Colonic mucosa (tissue), 4 donors: Measurements from ENCODE around the gene KRT83. TPM values are rescaled to one million over a fixed set of nuclear protein-coding genes. Genes with fewer than 3 reads are reported as not detected.
"Not testable (repeated sequence)": the region's sequence is repeated elsewhere in the genome, so short reads cannot be mapped to it uniquely, and the experiment has no call there.

Experiments used
- DNase-seq: peaks from one replicate; pipeline ENCODE4 v3.0.0-alpha.2; 2020
- H3K27ac ChIP-seq: fragments of 200-600 bp; one replicate; pipeline ENCODE4 v1.8.0; 2021
- H3K27me3 ChIP-seq: fragments of 200-600 bp; one replicate; pipeline ENCODE4 v1.8.0; 2021
- H3K36me3 ChIP-seq: fragments of 200-600 bp; one replicate; pipeline ENCODE4 v1.8.0; 2021
- H3K4me1 ChIP-seq: fragments of 200-600 bp; one replicate; pipeline ENCODE4 v1.8.0; 2021; ENCODE audit warnings: mild to moderate bottlenecking
- H3K4me3 ChIP-seq: fragments of 200-600 bp; one replicate; pipeline ENCODE4 v1.8.0; 2021
- H3K9ac ChIP-seq, 2 donors: one replicate each; pipeline ENCODE4 v1.7.0; 2013; ENCODE audit warnings: control low read depth in 2 of 2, low read depth in 2 of 2, low read length in 2 of 2
- H3K9me3 ChIP-seq: fragments of 200-600 bp; one replicate; pipeline ENCODE4 v1.8.0; 2021
- CTCF ChIP-seq: fragments of 200-600 bp; IDR thresholded peaks from one replicate; pipeline ENCODE4 v1.8.0; 2022; ENCODE audit warnings: antibody characterized with exemption, mild to moderate bottlenecking
- intact Hi-C: fragments of 100-400 bp; cut with DNase I; formaldehyde crosslinking; loops from one replicate; pipeline ENCODE4 v1.14.1; 2022
- total RNA-seq, 2 donors: library from RNA; stranded (reverse); fragmentation: NEBNext Ultra II Directional in 1 of 2; extraction: Animal tissue kit (Norgen Biotek cat#: 25700) in 1 of 2; gene quantifications; one replicate each; pipeline ENCODE4 v1.2.1, GENCODE V29; 2021
- donor health status: healthy.
- donor health status: DM: no; HTN: no; CAD: no.
- donor health status: DM: no; HTN: no; CAD: no.

Gene KRT83
- total RNA-seq, 2 donors from 2014 or later, result not detected

GRCh38 chr12:52310622-52311284 lies 10.4 kb downstream of the KRT83 start:
- DNase-seq, result no peak
- Histone ChIP-seq H3K27ac (no peak overlapping the region), H3K9ac (no peak overlapping the region)

DNA sequence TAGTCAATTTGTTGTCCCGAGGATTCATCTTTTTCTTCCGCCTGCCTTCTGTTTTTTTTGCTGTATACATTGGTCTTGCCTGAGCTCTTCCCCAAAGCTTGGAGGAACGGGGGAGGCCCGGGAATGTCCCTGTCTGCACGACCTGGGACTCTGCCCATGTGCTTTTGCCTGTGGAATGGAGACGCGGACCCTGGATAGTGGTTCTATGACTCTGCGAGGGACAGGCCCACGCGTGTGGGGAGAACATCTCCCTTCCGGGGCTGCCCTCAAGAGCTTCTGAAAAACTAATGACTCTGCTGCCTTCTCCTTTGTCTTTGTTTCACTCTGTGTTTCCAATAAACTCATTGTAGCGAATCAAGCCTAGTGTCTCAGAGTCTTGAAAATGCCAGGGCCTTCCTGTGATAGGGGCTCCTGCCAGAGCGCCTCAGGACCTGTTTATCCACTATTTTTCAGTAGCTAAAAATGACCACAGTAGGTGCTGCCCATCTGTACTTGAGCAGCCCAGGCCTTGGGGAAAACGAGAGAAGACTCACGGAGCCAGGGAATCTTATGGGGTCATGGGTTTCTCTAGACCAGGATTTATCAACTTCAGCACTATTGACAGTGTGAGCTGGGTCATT lies 12.3 kb downstream of the KRT83 start:
- TF ChIP-seq CTCF, result no peak
- Histone ChIP-seq H3K4me1 (no peaks in the 10 kb centered on the region), H3K27me3 (peaks cover 15% of the 10 kb centered on the region), H3K4me3 (no peak overlapping the region), H3K27ac (no peak overlapping the region), H3K36me3 (no peaks in the 10 kb centered on the region), H3K9ac (peak overlapping the region in 1 of 2 donors; percentile 33), H3K9me3 (no peaks in the 10 kb centered on the region)
- intact Hi-C loops, result no loop called here
- DNase-seq, result no peak

More at GRCh38 chr12:52310622-52311284, 10.4 kb downstream of the KRT83 start:
- TF ChIP-seq CTCF, result no peak
- Histone ChIP-seq H3K4me1 (no peaks in the 10 kb centered on the region), H3K4me3 (no peak overlapping the region), H3K27me3 (peaks cover 15% of the 10 kb centered on the region), H3K36me3 (no peaks in the 10 kb centered on the region), H3K9me3 (no peaks in the 10 kb centered on the region)
- intact Hi-C loops, result no loop called here

- Histone ChIP-seq H3K9me3 (no peaks in the 10 kb centered on the region), H3K9ac (no peak overlapping the region), H3K4me3 (peak overlapping the region; percentile 29), H3K27me3 (peaks cover 15% of the 10 kb centered on the region), H3K36me3 (no peaks in the 10 kb centered on the region), H3K4me1 (no peaks in the 10 kb centered on the region), H3K27ac (no peak overlapping the region)
- intact Hi-C loops, result no loop called here
- DNase-seq, result peak; percentile 45
- TF ChIP-seq CTCF, result peak; percentile 9
These were observed 13.1 kb downstream of the KRT83 start for GRCh38 chr12:52307836-52308805.

GRCh38 chr12:52306731-52307130 lies 14.5 kb downstream of the KRT83 start:
- Histone ChIP-seq H3K9ac (no peak overlapping the region), H3K27ac (no peak overlapping the region), H3K4me3 (no peak overlapping the region), H3K36me3 (no peaks in the 10 kb centered on the region), H3K9me3 (no peaks in the 10 kb centered on the region), H3K27me3 (peaks cover 15% of the 10 kb centered on the region), H3K4me1 (no peaks in the 10 kb centered on the region)
- TF ChIP-seq CTCF, result no peak
- no peak for DNase-seq
- intact Hi-C loops, result no loop called here

DNA sequence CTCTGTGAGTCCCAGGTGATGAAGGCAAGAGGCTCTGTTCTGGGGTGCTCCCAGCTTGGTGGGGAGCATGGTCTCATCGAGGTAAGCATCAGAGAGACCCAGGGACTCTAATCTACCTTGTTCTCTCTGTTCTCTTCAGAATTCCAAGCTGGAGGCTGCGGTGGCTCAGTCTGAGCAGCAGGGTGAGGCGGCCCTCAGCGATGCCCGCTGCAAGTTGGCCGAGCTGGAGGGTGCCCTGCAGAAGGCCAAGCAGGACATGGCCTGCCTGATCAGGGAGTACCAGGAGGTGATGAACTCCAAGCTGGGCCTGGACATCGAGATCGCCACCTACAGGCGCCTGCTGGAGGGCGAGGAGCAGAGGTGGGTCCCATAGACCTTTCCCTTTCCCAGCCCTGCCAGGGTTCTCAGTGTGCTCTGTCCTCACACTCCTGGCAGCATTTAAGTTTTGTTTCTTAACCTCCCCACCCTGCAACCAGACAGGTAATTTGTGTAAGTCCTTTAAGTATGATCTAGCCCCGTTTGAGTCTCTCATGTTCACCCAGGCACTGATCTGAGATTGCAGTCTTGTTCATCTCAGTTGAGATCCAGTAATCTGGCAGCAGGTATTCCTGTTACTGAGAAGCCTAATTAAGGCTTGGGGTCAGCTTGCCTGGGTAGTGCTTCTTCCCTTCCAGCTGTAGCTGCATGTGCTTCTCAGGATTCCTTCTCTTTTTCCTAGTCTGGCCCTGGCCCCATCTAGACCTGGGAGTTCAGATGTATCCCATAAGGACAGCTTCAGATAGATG lies 15.1 kb downstream of the KRT83 start:
- no peak for TF ChIP-seq CTCF
- H3K27me3 ChIP-seq, result peaks cover 15% of the 10 kb centered on the region

DNA sequence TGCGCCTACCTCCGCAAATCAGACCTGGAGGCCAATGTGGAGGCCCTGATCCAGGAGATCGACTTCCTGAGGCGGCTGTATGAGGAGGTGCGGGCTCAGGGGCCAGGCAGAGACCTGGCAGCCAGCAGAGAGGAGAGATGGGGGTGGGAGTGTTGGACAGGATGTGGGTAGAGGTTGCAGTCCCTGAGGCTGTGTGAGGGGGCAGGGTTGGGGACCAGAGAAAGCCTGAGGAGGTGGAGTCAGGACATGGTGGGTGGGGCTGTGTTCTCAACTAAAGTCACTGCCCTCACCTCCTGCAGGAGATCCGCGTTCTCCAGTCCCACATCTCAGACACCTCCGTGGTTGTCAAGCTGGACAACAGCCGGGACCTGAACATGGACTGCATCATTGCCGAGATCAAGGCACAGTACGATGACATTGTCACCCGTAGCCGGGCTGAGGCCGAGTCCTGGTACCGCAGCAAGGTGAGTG lies 16.2 kb downstream of the KRT83 start:
- H3K36me3 ChIP-seq, H3K27ac ChIP-seq, intact Hi-C loops, H3K4me1 ChIP-seq, H3K4me3 ChIP-seq, H3K9me3 ChIP-seq, H3K9ac ChIP-seq, DNase-seq: not testable (repeated sequence)
- peaks cover 15% of the 10 kb centered on the region for H3K27me3 ChIP-seq

More for the DNA sequence above, 15.1 kb downstream of the KRT83 start:
- intact Hi-C loops, result no loop called here
- H3K4me3 ChIP-seq, result no peak overlapping the region
- H3K9me3 ChIP-seq, result no peaks in the 10 kb centered on the region
- H3K9ac ChIP-seq, result no peak overlapping the region
- H3K4me1 ChIP-seq, result no peaks in the 10 kb centered on the region
- DNase-seq, result no peak
- no peaks in the 10 kb centered on the region for H3K36me3 ChIP-seq
- no peak overlapping the region for H3K27ac ChIP-seq

- H3K9me3 ChIP-seq, H3K36me3 ChIP-seq, intact Hi-C loops, H3K4me1 ChIP-seq, DNase-seq, H3K9ac ChIP-seq, H3K27ac ChIP-seq, H3K27me3 ChIP-seq, H3K4me3 ChIP-seq: not testable (repeated sequence)
These were observed 18.8 kb downstream of the KRT83 start for GRCh38 chr12:52302242-52302914.
